Astrocyte (in vitro differentiated cells and primary cell): ENCODE measurements around the gene CDKAL1. TPM values are rescaled to one million over a fixed set of nuclear protein-coding genes. Genes with fewer than 3 reads are reported as not detected.

ENCODE experiments used
- DNase-seq: peaks from one replicate; pipeline ENCODE4 v3.0.0-alpha.2; 2010; ENCODE audit warnings: low read depth
- FAIRE-seq: peaks from 2 replicates; lab custom pipeline; 2011; peaks lifted over from hg19 to GRCh38; lab: Jason Lieb, UNC
- H2AFZ ChIP-seq: 2 replicates; pipeline ENCODE4 v1.6.0; 2012; ENCODE audit warnings: low read depth, low read length, inconsistent platforms
- H3K27ac ChIP-seq: 2 replicates; pipeline ENCODE4 v1.5.1; 2011; ENCODE audit warnings: low read depth, low read length, inconsistent platforms
- H3K27me3 ChIP-seq: 2 replicates; pipeline ENCODE4 v1.6.0; 2011; ENCODE audit warnings: low read length, inconsistent platforms; ENCODE audit not compliant: insufficient read depth
- H3K36me3 ChIP-seq: 2 replicates; pipeline ENCODE4 v1.5.1; 2011; ENCODE audit warnings: low read length, inconsistent platforms; ENCODE audit not compliant: insufficient read depth
- H3K4me1 ChIP-seq: 2 replicates; pipeline ENCODE4 v1.5.1; 2011; ENCODE audit warnings: low read length, inconsistent platforms; ENCODE audit not compliant: insufficient read depth
- H3K4me2 ChIP-seq: 2 replicates; pipeline ENCODE4 v1.6.0; 2012; ENCODE audit warnings: low read length, inconsistent platforms
- H3K4me3 ChIP-seq: 2 replicates; pipeline ENCODE4 v1.5.1; 2011; ENCODE audit warnings: low read depth, mild to moderate bottlenecking, low read length, inconsistent platforms; ENCODE audit not compliant: insufficient read depth
- H3K79me2 ChIP-seq: 2 replicates; pipeline ENCODE4 v1.6.0; 2012; ENCODE audit warnings: mild to moderate bottlenecking, low read length, inconsistent platforms; ENCODE audit not compliant: insufficient read depth
- H3K9ac ChIP-seq: 2 replicates; pipeline ENCODE4 v1.6.0; 2012; ENCODE audit warnings: mild to moderate bottlenecking, low read length, inconsistent platforms
- H3K9me3 ChIP-seq: 2 replicates; pipeline ENCODE4 v1.5.1; 2012; ENCODE audit warnings: low read depth, mild to moderate bottlenecking, low read length, inconsistent platforms; ENCODE audit not compliant: insufficient read depth
- H4K20me1 ChIP-seq: 2 replicates; pipeline ENCODE4 v1.6.0; 2012; ENCODE audit warnings: low read length, inconsistent platforms; ENCODE audit not compliant: insufficient read depth
- H3K27ac Mint-ChIP-seq: one replicate; pipeline ENCODE4 v1.8.0; 2021; ENCODE audit warnings: mild to moderate bottlenecking, mixed read lengths; ENCODE audit not compliant: unreplicated experiment
- H3K27me3 Mint-ChIP-seq: one replicate; pipeline ENCODE4 v1.8.0; 2021; ENCODE audit warnings: low read depth, mixed read lengths; ENCODE audit not compliant: unreplicated experiment
- H3K36me3 Mint-ChIP-seq: one replicate; pipeline ENCODE4 v1.8.0; 2021; ENCODE audit warnings: low read depth, mixed read lengths; ENCODE audit not compliant: unreplicated experiment
- H3K4me1 Mint-ChIP-seq: one replicate; pipeline ENCODE4 v1.8.0; 2021; ENCODE audit warnings: low read depth, mixed read lengths; ENCODE audit not compliant: unreplicated experiment
- H3K4me3 Mint-ChIP-seq: one replicate; pipeline ENCODE4 v1.8.0; 2021; ENCODE audit warnings: mild to moderate bottlenecking, moderate library complexity, mixed read lengths; ENCODE audit not compliant: unreplicated experiment
- H3K9me3 Mint-ChIP-seq: one replicate; pipeline ENCODE4 v1.8.0; 2021; ENCODE audit warnings: mild to moderate bottlenecking, mixed read lengths; ENCODE audit not compliant: unreplicated experiment
- EZH2 ChIP-seq: IDR thresholded peaks from 2 replicates; pipeline ENCODE4 v1.6.1; 2012; ENCODE audit warnings: mild to moderate bottlenecking, low read length, inconsistent platforms; ENCODE audit not compliant: insufficient read depth
- total RNA-seq: library from RNA; stranded (reverse); gene quantifications from 2 replicates; pipeline ENCODE4 v1.2.1, GENCODE V29; 2021
- TF ChIP-seq, protein P1 (sequence below): IDR thresholded peaks from 2 replicates; pipeline ENCODE4 v1.5.1; 2011; ENCODE audit warnings: low read depth, mild to moderate bottlenecking, inconsistent platforms, low read length, moderate library complexity; ENCODE audit not compliant: insufficient read depth

Gene CDKAL1
- total RNA-seq, 1 donor from 2014 or later: 13.7 TPM

DNA sequence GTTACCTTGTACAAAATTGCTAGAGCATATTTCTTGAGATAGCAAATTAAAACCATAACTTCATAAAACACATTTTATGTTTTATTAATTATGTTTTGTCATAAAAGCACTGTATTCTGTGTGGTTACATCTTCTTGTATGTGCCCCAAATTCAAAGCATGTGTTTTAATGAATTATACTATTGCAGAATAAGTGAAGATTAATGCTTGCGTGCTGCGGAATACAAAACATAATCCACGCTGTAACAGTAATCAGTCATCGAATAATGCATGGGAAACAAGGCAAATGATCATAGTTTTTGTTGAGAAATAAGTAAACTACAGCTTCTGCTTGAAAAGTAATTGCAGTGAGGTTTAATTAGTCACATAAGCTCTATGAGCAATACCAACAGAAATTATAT, 600.1 kb downstream of the CDKAL1 start:
- Mint-ChIP-seq H3K9me3 (no peaks in the 10 kb centered on the region), H3K27ac (no peak overlapping the region), H3K27me3 (no peaks in the 10 kb centered on the region), H3K36me3 (no peaks in the 10 kb centered on the region), H3K4me1 (no peaks in the 10 kb centered on the region), H3K4me3 (no peak overlapping the region)
- no peak for TF ChIP-seq EZH2
- TF ChIP-seq, protein P1, sequence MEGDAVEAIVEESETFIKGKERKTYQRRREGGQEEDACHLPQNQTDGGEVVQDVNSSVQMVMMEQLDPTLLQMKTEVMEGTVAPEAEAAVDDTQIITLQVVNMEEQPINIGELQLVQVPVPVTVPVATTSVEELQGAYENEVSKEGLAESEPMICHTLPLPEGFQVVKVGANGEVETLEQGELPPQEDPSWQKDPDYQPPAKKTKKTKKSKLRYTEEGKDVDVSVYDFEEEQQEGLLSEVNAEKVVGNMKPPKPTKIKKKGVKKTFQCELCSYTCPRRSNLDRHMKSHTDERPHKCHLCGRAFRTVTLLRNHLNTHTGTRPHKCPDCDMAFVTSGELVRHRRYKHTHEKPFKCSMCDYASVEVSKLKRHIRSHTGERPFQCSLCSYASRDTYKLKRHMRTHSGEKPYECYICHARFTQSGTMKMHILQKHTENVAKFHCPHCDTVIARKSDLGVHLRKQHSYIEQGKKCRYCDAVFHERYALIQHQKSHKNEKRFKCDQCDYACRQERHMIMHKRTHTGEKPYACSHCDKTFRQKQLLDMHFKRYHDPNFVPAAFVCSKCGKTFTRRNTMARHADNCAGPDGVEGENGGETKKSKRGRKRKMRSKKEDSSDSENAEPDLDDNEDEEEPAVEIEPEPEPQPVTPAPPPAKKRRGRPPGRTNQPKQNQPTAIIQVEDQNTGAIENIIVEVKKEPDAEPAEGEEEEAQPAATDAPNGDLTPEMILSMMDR: no peak
- no peak for DNase-seq
- H3K4me2 ChIP-seq: no peak overlapping the region
- H3K4me1 ChIP-seq: no peaks in the 10 kb centered on the region
- no peaks in the 10 kb centered on the region for H3K36me3 ChIP-seq
- H3K9ac ChIP-seq: no peak overlapping the region
- H3K79me2 ChIP-seq: no peaks in the 10 kb centered on the region
- no peak for FAIRE-seq
- H3K27me3 ChIP-seq: no peaks in the 10 kb centered on the region
- no peak overlapping the region for H3K4me3 ChIP-seq
- no peak overlapping the region for H2AFZ ChIP-seq
- H4K20me1 ChIP-seq: no peaks in the 10 kb centered on the region
- H3K9me3 ChIP-seq: no peaks in the 10 kb centered on the region
- no peak overlapping the region for H3K27ac ChIP-seq

DNA sequence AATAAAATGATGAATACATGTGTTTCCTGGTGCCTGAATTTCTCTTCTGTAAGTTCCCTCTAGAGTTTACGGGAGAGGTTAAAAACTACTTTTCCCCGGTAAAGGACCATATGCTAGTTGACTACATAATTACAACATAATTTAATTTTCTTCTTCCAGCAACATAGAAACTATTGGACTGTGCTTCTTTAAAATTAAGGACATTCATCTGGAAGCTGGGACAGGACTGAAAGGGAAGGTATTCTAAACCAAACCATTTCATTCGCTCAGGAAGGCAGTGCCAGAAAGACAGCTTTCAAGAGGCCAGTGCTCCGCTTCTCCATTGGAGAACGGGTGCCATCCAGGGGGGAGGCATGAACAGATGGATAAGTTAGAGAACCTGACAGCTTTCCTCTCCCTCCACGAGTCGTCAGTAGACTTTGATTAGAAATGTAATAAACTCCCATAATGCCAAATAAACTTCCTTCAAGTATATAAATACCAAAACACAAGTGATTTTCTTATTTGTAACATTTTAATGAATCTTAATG, 601.3 kb downstream of the CDKAL1 start:
- no peaks in the 10 kb centered on the region for H3K36me3 Mint-ChIP-seq
- Histone ChIP-seq H3K4me1 (no peaks in the 10 kb centered on the region), H3K27me3 (no peaks in the 10 kb centered on the region), H3K27ac (no peak overlapping the region), H3K4me2 (no peak overlapping the region), H3K36me3 (no peaks in the 10 kb centered on the region), H4K20me1 (no peaks in the 10 kb centered on the region), H3K79me2 (no peaks in the 10 kb centered on the region), H3K9me3 (no peaks in the 10 kb centered on the region), H3K4me3 (no peak overlapping the region), H2AFZ (no peak overlapping the region), H3K9ac (no peak overlapping the region)
- TF ChIP-seq, protein P1: no peak
- no peak for TF ChIP-seq EZH2
- DNase-seq (no peak), FAIRE-seq (no peak)
- H3K27me3 Mint-ChIP-seq: no peaks in the 10 kb centered on the region
- H3K27ac Mint-ChIP-seq: no peak overlapping the region
- no peak overlapping the region for H3K4me3 Mint-ChIP-seq
- H3K9me3 Mint-ChIP-seq: no peaks in the 10 kb centered on the region
- H3K4me1 Mint-ChIP-seq: no peaks in the 10 kb centered on the region

DNA sequence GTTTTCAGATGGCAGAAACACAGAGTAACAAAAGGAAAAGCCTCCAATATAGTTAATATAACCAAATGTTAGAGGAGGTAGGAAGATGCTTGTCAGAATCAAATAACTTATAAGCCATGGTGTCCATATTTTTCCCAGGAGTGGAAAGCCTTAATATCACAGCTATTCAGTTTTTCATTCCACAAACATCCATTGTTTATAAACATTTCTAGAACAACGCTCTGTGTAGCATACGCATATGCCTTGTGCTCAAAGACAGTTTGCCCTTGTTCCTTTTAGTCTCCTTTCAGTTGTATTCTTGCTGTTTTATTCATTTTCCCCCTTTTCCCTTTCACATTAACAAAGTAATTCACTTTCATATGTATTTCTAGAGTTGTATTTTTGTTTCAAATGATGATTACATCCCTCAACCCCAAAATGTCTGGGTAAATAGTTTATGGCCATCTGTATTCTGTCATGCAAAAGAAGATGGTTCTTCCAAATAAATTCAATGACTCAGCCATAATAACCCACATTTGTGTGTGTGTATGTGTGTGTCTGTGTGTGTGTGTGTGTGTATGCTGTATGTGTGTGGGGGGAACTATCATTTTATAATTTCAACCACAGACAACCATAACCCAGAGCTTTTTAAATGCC, 603.6 kb downstream of the CDKAL1 start:
- no peak for FAIRE-seq
- Histone ChIP-seq H3K27ac (no peak overlapping the region), H3K9me3 (no peaks in the 10 kb centered on the region), H3K4me3 (no peak overlapping the region), H3K9ac (no peak overlapping the region), H4K20me1 (no peaks in the 10 kb centered on the region), H3K27me3 (no peaks in the 10 kb centered on the region), H3K4me1 (no peaks in the 10 kb centered on the region), H3K36me3 (no peaks in the 10 kb centered on the region), H2AFZ (no peak overlapping the region), H3K79me2 (no peaks in the 10 kb centered on the region), H3K4me2 (no peak overlapping the region)
- DNase-seq: peak; percentile 60
- Mint-ChIP-seq H3K4me3 (no peak overlapping the region), H3K27me3 (no peaks in the 10 kb centered on the region), H3K27ac (no peak overlapping the region), H3K36me3 (peaks cover 2% of the 10 kb centered on the region), H3K4me1 (no peaks in the 10 kb centered on the region), H3K9me3 (no peaks in the 10 kb centered on the region)
- no peak for TF ChIP-seq EZH2
- TF ChIP-seq, protein P1: no peak
